IPS-15b (cell line): ENCODE data around the gene KBTBD7.

Experiments
- H3K27me3 ChIP-seq: one replicate; pipeline ENCODE4 v1.6.1; 2013; ENCODE audit warnings: low read length; ENCODE audit not compliant: control insufficient read depth, insufficient read depth
- H3K36me3 ChIP-seq: one replicate; pipeline ENCODE4 v1.6.1; 2013; ENCODE audit warnings: low read length; ENCODE audit not compliant: control insufficient read depth, insufficient read depth
- H3K4me1 ChIP-seq: one replicate; pipeline ENCODE4 v1.6.1; 2013; ENCODE audit warnings: mild to moderate bottlenecking, low read length; ENCODE audit not compliant: control insufficient read depth, insufficient read depth
- H3K4me3 ChIP-seq: one replicate; pipeline ENCODE4 v1.5.1; 2013; ENCODE audit warnings: low read depth, low read length
- H3K9ac ChIP-seq: one replicate; pipeline ENCODE4 v1.6.1; 2013; ENCODE audit warnings: low read depth, mild to moderate bottlenecking, low read length
- H3K9me3 ChIP-seq: one replicate; pipeline ENCODE4 v1.6.1; 2013; ENCODE audit warnings: mild to moderate bottlenecking, low read length; ENCODE audit not compliant: control insufficient read depth, insufficient read depth

KBTBD7 gene, protein sequence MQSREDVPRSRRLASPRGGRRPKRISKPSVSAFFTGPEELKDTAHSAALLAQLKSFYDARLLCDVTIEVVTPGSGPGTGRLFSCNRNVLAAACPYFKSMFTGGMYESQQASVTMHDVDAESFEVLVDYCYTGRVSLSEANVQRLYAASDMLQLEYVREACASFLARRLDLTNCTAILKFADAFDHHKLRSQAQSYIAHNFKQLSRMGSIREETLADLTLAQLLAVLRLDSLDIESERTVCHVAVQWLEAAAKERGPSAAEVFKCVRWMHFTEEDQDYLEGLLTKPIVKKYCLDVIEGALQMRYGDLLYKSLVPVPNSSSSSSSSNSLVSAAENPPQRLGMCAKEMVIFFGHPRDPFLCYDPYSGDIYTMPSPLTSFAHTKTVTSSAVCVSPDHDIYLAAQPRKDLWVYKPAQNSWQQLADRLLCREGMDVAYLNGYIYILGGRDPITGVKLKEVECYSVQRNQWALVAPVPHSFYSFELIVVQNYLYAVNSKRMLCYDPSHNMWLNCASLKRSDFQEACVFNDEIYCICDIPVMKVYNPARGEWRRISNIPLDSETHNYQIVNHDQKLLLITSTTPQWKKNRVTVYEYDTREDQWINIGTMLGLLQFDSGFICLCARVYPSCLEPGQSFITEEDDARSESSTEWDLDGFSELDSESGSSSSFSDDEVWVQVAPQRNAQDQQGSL

DNA sequence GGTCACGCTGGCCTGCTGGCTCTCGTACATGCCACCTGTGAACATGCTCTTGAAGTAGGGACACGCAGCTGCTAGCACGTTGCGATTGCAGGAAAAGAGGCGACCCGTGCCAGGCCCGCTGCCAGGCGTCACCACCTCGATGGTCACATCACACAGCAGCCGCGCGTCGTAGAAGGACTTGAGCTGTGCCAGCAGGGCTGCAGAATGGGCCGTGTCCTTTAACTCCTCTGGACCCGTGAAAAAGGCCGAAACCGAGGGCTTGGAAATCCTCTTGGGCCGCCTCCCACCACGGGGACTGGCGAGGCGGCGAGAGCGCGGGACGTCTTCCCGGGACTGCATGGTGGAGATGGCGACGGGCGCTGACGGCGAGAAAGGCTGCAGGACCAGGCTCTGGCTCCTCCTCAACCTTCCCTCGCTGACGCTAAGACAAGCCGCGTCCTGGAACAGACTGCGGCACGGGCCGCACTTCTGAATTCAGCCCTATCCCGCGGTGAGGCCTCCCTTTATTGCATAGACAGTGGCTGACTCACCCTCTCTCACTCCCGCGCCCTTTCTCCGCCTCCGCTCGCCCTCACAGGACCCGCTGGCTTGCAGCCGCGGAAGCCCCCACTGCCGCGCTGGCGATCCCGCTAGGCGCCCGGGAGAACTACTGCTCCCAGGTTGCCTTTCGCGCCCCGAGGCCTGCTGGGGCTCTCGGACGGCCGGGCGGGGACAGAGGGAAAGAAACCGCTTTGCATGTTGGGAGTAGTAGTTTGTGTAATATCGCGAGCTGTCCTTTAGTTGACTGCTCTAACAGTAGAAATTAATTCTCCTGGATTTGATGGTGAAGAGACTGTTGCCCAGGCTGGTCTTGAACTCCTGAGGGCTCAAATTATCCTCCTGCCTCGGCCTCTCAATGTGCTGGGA lies at the start of gene KBTBD7:
Gene KBTBD7 (minus strand): TSS at position 651 of the 906 bp plus-strand sequence. CDS start 312 bp downstream, at position 339.
- Histone ChIP-seq H3K36me3 (no peaks in the 10 kb centered on the region), H3K9ac (peak within 1 kb of the TSS; percentile 71), H3K4me1 (peaks cover 6% of the 10 kb centered on the region), H3K4me3 (peak within 1 kb of the TSS; percentile 62), H3K27me3 (no peaks in the 10 kb centered on the region), H3K9me3 (no peaks in the 10 kb centered on the region)

DNA sequence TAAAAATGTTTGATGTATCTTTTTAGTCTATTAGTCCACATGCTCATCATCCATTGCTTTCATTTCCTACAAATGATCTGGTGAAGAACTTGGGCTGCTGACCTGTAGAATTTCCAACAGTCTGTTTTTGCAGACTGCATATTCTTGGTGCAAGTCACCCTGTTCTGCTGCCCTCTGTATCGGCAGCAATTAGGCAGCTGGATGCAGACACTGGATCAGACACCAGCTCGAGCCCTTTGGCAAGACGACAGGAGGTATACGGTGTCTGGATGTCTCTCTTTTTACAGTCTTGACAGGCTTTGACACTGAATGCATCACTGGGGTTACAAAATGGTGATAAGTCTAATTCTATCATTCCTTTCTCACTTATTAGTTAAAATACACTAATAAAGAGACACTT lies 47.3 kb upstream of the KBTBD7 start:
- Histone ChIP-seq H3K27me3 (no peaks in the 10 kb centered on the region), H3K9ac (no peak overlapping the region), H3K36me3 (no peaks in the 10 kb centered on the region), H3K4me3 (no peak overlapping the region), H3K9me3 (no peaks in the 10 kb centered on the region), H3K4me1 (no peaks in the 10 kb centered on the region)

- no peaks in the 10 kb centered on the region for H3K27me3 ChIP-seq
- H3K9me3 ChIP-seq = no peaks in the 10 kb centered on the region
- no peaks in the 10 kb centered on the region for H3K4me1 ChIP-seq
- H3K4me3 ChIP-seq = no peak overlapping the region
- no peak overlapping the region for H3K9ac ChIP-seq
- no peaks in the 10 kb centered on the region for H3K36me3 ChIP-seq
Measured at GRCh38 chr13:41236369-41236768, 42.0 kb upstream of the KBTBD7 start.

GRCh38 chr13:41232578-41233480 lies 38.5 kb upstream of the KBTBD7 start:
- no peaks in the 10 kb centered on the region for H3K4me1 ChIP-seq
- H3K36me3 ChIP-seq = no peaks in the 10 kb centered on the region
- no peaks in the 10 kb centered on the region for H3K27me3 ChIP-seq
- H3K9me3 ChIP-seq = no peaks in the 10 kb centered on the region
- H3K4me3 ChIP-seq = no peak overlapping the region
- H3K9ac ChIP-seq = no peak overlapping the region

GRCh38 chr13:41231786-41232185 lies 37.4 kb upstream of the KBTBD7 start:
- Histone ChIP-seq H3K9me3 (no peaks in the 10 kb centered on the region), H3K4me1 (no peaks in the 10 kb centered on the region), H3K4me3 (no peak overlapping the region), H3K27me3 (no peaks in the 10 kb centered on the region), H3K36me3 (no peaks in the 10 kb centered on the region), H3K9ac (no peak overlapping the region)

GRCh38 chr13:41231025-41231677 lies 36.8 kb upstream of the KBTBD7 start:
- H3K4me1 ChIP-seq = no peaks in the 10 kb centered on the region
- H3K9ac ChIP-seq = no peak overlapping the region
- H3K36me3 ChIP-seq = no peaks in the 10 kb centered on the region
- H3K4me3 ChIP-seq = no peak overlapping the region
- H3K27me3 ChIP-seq = no peaks in the 10 kb centered on the region
- H3K9me3 ChIP-seq = no peaks in the 10 kb centered on the region

DNA sequence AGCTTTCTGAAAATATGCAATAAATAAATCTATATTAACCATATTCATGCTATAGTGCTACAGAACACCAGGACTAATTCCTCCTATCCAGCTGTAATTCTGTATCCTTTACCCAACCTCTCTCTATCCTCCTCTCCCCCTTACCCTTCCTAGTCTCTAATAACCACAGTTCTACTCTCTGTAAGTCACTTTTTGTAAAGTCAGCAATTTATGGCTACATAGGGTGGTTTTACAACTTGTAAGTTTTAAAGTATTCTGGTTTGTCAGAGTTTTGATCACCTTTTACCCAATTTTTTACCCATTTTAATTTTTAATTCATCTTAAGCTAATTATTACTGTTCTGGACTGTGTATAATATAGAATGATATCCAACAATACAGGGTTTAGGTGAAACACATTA lies 35.0 kb upstream of the KBTBD7 start:
- H3K27me3 ChIP-seq = no peaks in the 10 kb centered on the region
- no peaks in the 10 kb centered on the region for H3K36me3 ChIP-seq
- H3K9ac ChIP-seq = no peak overlapping the region

DNA sequence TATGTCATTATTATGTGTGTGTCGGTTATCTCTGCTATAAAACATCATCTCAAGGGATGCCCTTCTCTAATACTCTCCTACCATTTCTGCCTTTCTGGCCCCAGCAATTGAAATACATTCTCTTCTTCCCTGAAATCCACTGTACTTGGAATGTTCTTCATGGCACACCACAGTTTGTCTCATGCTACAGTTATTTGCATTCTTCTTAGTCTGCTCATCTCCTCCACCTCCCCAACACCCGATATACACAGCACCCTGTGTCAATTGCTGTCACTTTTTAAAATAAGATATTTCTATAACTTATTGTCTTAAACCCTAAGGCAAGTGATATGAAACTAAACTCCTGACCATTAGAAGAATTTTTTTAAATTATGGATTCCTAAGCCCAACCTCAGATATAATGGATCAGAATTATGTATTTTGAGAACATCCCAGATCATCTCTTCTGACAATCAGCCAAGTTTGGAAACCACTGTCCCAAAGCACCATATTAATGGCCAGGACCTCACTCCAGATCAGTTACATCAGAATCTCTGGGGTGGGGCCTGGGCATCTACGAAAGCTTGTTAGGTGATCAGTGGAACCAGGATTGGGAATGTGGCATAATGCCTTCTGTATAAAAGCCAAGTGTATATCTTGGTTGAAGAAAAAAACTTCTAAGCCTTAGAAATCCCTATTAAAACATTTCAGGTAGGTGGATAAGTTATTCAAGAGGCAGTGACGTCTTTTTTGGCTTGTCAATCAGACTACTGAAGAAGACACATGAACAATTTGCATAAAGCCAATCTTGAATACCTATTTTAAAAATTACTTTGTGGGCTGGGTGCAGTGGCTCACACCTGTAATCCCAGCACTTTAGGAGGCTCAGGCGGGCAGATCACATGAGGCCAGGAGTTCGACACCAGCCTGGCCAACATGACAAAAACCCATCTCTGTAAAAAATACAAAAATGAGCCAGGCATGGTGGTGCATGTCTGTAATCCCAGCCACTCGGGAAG lies 30.0 kb upstream of the KBTBD7 start:
- Histone ChIP-seq H3K9ac (no peak overlapping the region), H3K36me3 (no peaks in the 10 kb centered on the region), H3K9me3 (no peaks in the 10 kb centered on the region), H3K4me1 (no peaks in the 10 kb centered on the region), H3K4me3 (no peak overlapping the region), H3K27me3 (no peaks in the 10 kb centered on the region)

More for the DNA sequence above, 35.0 kb upstream of the KBTBD7 start:
- H3K4me1 ChIP-seq = no peaks in the 10 kb centered on the region
- no peak overlapping the region for H3K4me3 ChIP-seq
- H3K9me3 ChIP-seq = no peaks in the 10 kb centered on the region

DNA sequence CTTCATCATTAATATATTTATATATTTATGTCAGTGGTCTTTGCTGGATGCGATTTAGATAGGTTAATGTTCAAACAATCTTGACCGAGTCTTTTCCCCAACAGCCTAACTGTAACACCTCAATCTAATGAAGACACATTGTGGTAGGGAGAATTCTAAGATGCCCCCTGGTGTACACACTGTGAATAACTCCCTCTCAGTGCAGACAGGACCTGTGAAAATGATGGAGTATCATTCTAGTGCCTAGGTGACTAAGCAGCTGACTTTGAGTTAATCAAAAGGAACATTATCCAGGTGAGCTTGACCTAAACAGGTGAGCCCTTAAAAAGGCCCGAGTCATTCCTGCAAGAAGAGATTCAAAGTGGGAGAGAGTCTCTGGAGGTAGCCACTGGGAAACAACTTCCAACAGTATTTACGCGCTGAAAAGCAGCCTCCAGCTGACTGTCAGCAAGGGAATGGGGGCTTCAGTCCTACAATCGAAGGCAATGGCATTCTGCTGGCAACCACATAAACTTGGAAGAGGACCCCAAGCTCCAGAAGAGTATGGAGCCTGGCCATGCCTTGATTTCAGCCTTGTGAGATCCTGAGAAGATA lies 28.0 kb upstream of the KBTBD7 start:
- H3K36me3 ChIP-seq = no peaks in the 10 kb centered on the region
- H3K9me3 ChIP-seq = no peaks in the 10 kb centered on the region
- H3K4me3 ChIP-seq = no peak overlapping the region
- no peaks in the 10 kb centered on the region for H3K27me3 ChIP-seq
- no peaks in the 10 kb centered on the region for H3K4me1 ChIP-seq
- no peak overlapping the region for H3K9ac ChIP-seq
